HAP-1 (cell line): ENCODE data around the gene LAMA3.
A peak's percentile ranks its signal among the peaks of the same experiment; 100 is the strongest.

Source experiments
- DNase-seq, 2 experiments: peaks; one replicate each; pipeline ENCODE4 v3.0.0-alpha.2; 2016 to 2020; ENCODE audit warnings: low spot score in 2 of 2
- H3K27me3 ChIP-seq: fragments of 250-450 bp; sonication (Bioruptor Pico); 2 replicates; pipeline ENCODE4 v1.5.1; 2020; ENCODE audit warnings: low read depth, mild to moderate bottlenecking, moderate library complexity
- H3K36me3 ChIP-seq: fragments of 250-450 bp; sonication (Bioruptor Pico); replicated peaks from 2 replicates; pipeline ENCODE4 v1.5.1; 2020; ENCODE audit warnings: mild to moderate bottlenecking
- H3K4me1 ChIP-seq: fragments of 250-450 bp; sonication (Bioruptor Pico); 2 replicates; pipeline ENCODE4 v1.5.1; 2020; ENCODE audit warnings: mild to moderate bottlenecking
- H3K4me3 ChIP-seq: fragments of 250-450 bp; sonication (Bioruptor Pico); 2 replicates; pipeline ENCODE4 v1.5.1; 2020; ENCODE audit warnings: mild to moderate bottlenecking, moderate library complexity
- H3K9me3 ChIP-seq: fragments of 250-450 bp; sonication (Bioruptor Pico); 2 replicates; pipeline ENCODE4 v1.5.1; 2020; ENCODE audit warnings: mild to moderate bottlenecking, moderate library complexity
- in situ Hi-C: fragments of 300-500 bp; cut with MboI; formaldehyde crosslinking; loops from 3 replicates; pipeline ENCODE4 v1.14.3; 2020; ENCODE audit warnings: low sequenced_read_pairs, inconsistent platforms, mixed read lengths

Gene LAMA3

GRCh38 chr18:23661735-23662308 is 27.4 kb upstream of the LAMA3 start:
- no peak for DNase-seq
- Histone ChIP-seq H3K4me3 (no peak overlapping the region), H3K4me1 (peaks cover 11% of the 10 kb centered on the region), H3K27me3 (peaks cover 84% of the 10 kb centered on the region), H3K9me3 (no peaks in the 10 kb centered on the region), H3K36me3 (no peaks in the 10 kb centered on the region)
- in situ Hi-C loops: no loop called here

GRCh38 chr18:23662309-23663263 is 26.7 kb upstream of the LAMA3 start, which contains the start of gene ANKRD29:
TSS of gene ANKRD29 (minus strand) at chr18:23662911. CDS start at chr18:23662730, 181 bp downstream.
- in situ Hi-C loops: no loop called here
- H3K27me3 ChIP-seq: peaks cover 86% of the 10 kb centered on the region
- H3K4me1 ChIP-seq: peaks cover 11% of the 10 kb centered on the region
- DNase-seq: peak in 1 of 2 experiments; percentile 39
- H3K36me3 ChIP-seq: no peaks in the 10 kb centered on the region
- H3K9me3 ChIP-seq: no peaks in the 10 kb centered on the region
- H3K4me3 ChIP-seq: peak within 1 kb of the TSS; percentile 11

- Histone ChIP-seq H3K27me3 (peaks cover 71% of the 10 kb centered on the region), H3K4me1 (peaks cover 11% of the 10 kb centered on the region), H3K4me3 (no peak overlapping the region), H3K9me3 (no peaks in the 10 kb centered on the region), H3K36me3 (no peaks in the 10 kb centered on the region)
- in situ Hi-C loops: no loop called here
- DNase-seq: no peak
Observed at GRCh38 chr18:23664674-23665073, 24.6 kb upstream of the LAMA3 start.

GRCh38 chr18:23667114-23667513 is 22.1 kb upstream of the LAMA3 start:
- Histone ChIP-seq H3K9me3 (no peaks in the 10 kb centered on the region), H3K36me3 (no peaks in the 10 kb centered on the region), H3K4me1 (no peaks in the 10 kb centered on the region), H3K4me3 (no peak overlapping the region), H3K27me3 (peaks cover 55% of the 10 kb centered on the region)
- in situ Hi-C loops: no loop called here
- no peak for DNase-seq

GRCh38 chr18:23668731-23669130 is 20.5 kb upstream of the LAMA3 start:
- DNase-seq: no peak
- in situ Hi-C loops: no loop called here
- H3K4me1 ChIP-seq: peaks cover 3% of the 10 kb centered on the region; the same call in 1 of the 2 replicates
- no peaks in the 10 kb centered on the region for H3K36me3 ChIP-seq
- peaks cover 45% of the 10 kb centered on the region for H3K27me3 ChIP-seq
- no peak overlapping the region for H3K4me3 ChIP-seq
- no peaks in the 10 kb centered on the region for H3K9me3 ChIP-seq

GRCh38 chr18:23669202-23669766 is 20.0 kb upstream of the LAMA3 start:
- H3K4me1 ChIP-seq: peaks cover 4% of the 10 kb centered on the region; the same call in 1 of the 2 replicates
- no peak for DNase-seq
- peaks cover 39% of the 10 kb centered on the region for H3K27me3 ChIP-seq
- no peak overlapping the region for H3K4me3 ChIP-seq
- H3K9me3 ChIP-seq: no peaks in the 10 kb centered on the region
- no peaks in the 10 kb centered on the region for H3K36me3 ChIP-seq
- in situ Hi-C loops: no loop called here

GRCh38 chr18:23669804-23670405 is 19.3 kb upstream of the LAMA3 start:
- DNase-seq: peak; percentile 32 to 43
- peaks cover 33% of the 10 kb centered on the region for H3K27me3 ChIP-seq
- in situ Hi-C loops: no loop called here
- no peaks in the 10 kb centered on the region for H3K36me3 ChIP-seq
- H3K9me3 ChIP-seq: no peaks in the 10 kb centered on the region
- H3K4me1 ChIP-seq: peaks cover 4% of the 10 kb centered on the region; the same call in 1 of the 2 replicates
- no peak overlapping the region for H3K4me3 ChIP-seq

- in situ Hi-C loops: no loop called here
- no peaks in the 10 kb centered on the region for H3K9me3 ChIP-seq
- no peak for DNase-seq
- peaks cover 4% of the 10 kb centered on the region; the same call in 1 of the 2 replicates for H3K4me1 ChIP-seq
- no peak overlapping the region for H3K4me3 ChIP-seq
- peaks cover 28% of the 10 kb centered on the region for H3K27me3 ChIP-seq
- H3K36me3 ChIP-seq: no peaks in the 10 kb centered on the region
Observed at GRCh38 chr18:23671564-23671963, 17.7 kb upstream of the LAMA3 start.

- Histone ChIP-seq H3K4me3 (no peak overlapping the region), H3K4me1 (peaks cover 4% of the 10 kb centered on the region; the same call in 1 of the 2 replicates), H3K9me3 (no peaks in the 10 kb centered on the region), H3K27me3 (peaks cover 23% of the 10 kb centered on the region), H3K36me3 (no peaks in the 10 kb centered on the region)
- DNase-seq: no peak
- in situ Hi-C loops: no loop called here
Observed at GRCh38 chr18:23673725-23674124, 15.5 kb upstream of the LAMA3 start.

GRCh38 chr18:23675236-23675635 is 14.0 kb upstream of the LAMA3 start:
- in situ Hi-C loops: no loop called here
- H3K9me3 ChIP-seq: no peaks in the 10 kb centered on the region
- no peaks in the 10 kb centered on the region for H3K36me3 ChIP-seq
- H3K4me3 ChIP-seq: no peak overlapping the region
- no peak for DNase-seq
- peaks cover 4% of the 10 kb centered on the region; the same call in 1 of the 2 replicates for H3K4me1 ChIP-seq
- H3K27me3 ChIP-seq: peaks cover 23% of the 10 kb centered on the region

GRCh38 chr18:23675896-23676295 is 13.4 kb upstream of the LAMA3 start:
- no peak for DNase-seq
- H3K27me3 ChIP-seq: peaks cover 20% of the 10 kb centered on the region
- no peaks in the 10 kb centered on the region for H3K36me3 ChIP-seq
- H3K9me3 ChIP-seq: no peaks in the 10 kb centered on the region
- in situ Hi-C loops: no loop called here
- H3K4me3 ChIP-seq: no peak overlapping the region
- peaks cover 4% of the 10 kb centered on the region; the same call in 1 of the 2 replicates for H3K4me1 ChIP-seq

GRCh38 chr18:23682045-23682444 is 7.2 kb upstream of the LAMA3 start:
- in situ Hi-C loops: no loop called here
- no peak for DNase-seq
- no peaks in the 10 kb centered on the region for H3K36me3 ChIP-seq
- no peaks in the 10 kb centered on the region for H3K9me3 ChIP-seq
- H3K27me3 ChIP-seq: peaks cover 20% of the 10 kb centered on the region; the same call in 1 of the 2 replicates
- H3K4me3 ChIP-seq: no peak overlapping the region
- no peaks in the 10 kb centered on the region for H3K4me1 ChIP-seq

GRCh38 chr18:23682472-23682871 is 6.8 kb upstream of the LAMA3 start:
- H3K4me3 ChIP-seq: no peak overlapping the region
- H3K4me1 ChIP-seq: no peaks in the 10 kb centered on the region
- DNase-seq: no peak
- no peaks in the 10 kb centered on the region for H3K9me3 ChIP-seq
- H3K36me3 ChIP-seq: no peaks in the 10 kb centered on the region
- peaks cover 20% of the 10 kb centered on the region; the same call in 1 of the 2 replicates for H3K27me3 ChIP-seq
- in situ Hi-C loops: no loop called here
